T-helper 17 cell (primary cell): ENCODE data around the gene GPR61. TPM values are rescaled to one million over a fixed set of nuclear protein-coding genes. Genes with fewer than 3 reads are reported as not detected.

Source experiments
- ATAC-seq: fragments of 150-1000 bp; cut with Tn5 transposase; 2 replicates; pipeline ENCODE4 v1.10.0; 2021; ENCODE audit warnings: mild to moderate bottlenecking, moderate library complexity
- DNase-seq, 3 donors: peaks; one replicate each; pipeline versions ENCODE4 v3.0.0 to v3.0.0-alpha.2; 2020 to 2021
- H3K9me3 ChIP-seq: one replicate; pipeline ENCODE4 v1.7.0; 2013; ENCODE audit warnings: low read length, mild to moderate bottlenecking; ENCODE audit not compliant: control insufficient read depth, poor library complexity, severe bottlenecking
- H3K27ac Mint-ChIP-seq: one replicate; pipeline ENCODE4 v1.8.0; 2022; ENCODE audit warnings: mild to moderate bottlenecking, moderate library complexity, mixed read lengths
- H3K27me3 Mint-ChIP-seq: one replicate; pipeline ENCODE4 v1.8.0; 2022; ENCODE audit warnings: mixed read lengths
- H3K36me3 Mint-ChIP-seq: one replicate; pipeline ENCODE4 v1.8.0; 2022; ENCODE audit warnings: low read depth, mixed read lengths
- H3K4me1 Mint-ChIP-seq: one replicate; pipeline ENCODE4 v1.8.0; 2022; ENCODE audit warnings: mild to moderate bottlenecking, mixed read lengths
- H3K4me3 Mint-ChIP-seq: one replicate; pipeline ENCODE4 v1.8.0; 2022; ENCODE audit warnings: mild to moderate bottlenecking, moderate library complexity, mixed read lengths
- total RNA-seq, 4 donors: library from RNA in 2 of 4; stranded (reverse) in 2 of 4; gene quantifications; one replicate each; pipeline ENCODE4 v1.2.3 and lab custom pipeline; 2022 to 2026

Gene GPR61
- total RNA-seq, 2 donors from 2014 or later: 0.20 to 0.65 TPM

DNA sequence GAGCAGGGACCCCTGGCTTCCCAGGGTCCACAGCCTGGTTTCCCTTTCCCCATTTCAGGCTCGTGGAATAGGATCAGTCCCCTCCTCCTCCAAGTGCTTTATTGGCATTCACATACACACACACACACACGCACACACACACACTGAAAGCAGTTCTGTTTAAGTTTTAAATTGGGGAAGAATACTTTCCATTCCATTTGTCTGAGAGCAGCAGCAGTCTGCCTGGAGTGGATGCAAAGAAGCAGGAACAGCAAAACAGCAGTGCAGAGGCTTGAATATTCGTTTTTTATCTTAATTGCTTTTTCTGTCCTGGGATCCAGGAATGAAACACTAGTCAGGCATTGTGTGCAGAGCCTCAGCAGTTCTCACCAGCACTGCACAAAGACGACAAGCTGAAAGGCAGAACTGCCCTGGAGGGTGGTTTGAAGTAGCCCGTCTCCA, 38.7 kb upstream of the GPR61 start:
- Mint-ChIP-seq H3K4me3 (peak overlapping the region; percentile 90), H3K36me3 (peaks cover 5% of the 10 kb centered on the region), H3K27me3 (no peaks in the 10 kb centered on the region), H3K4me1 (peaks cover 73% of the 10 kb centered on the region), H3K27ac (peak overlapping the region; percentile 95)
- no peaks in the 10 kb centered on the region for H3K9me3 ChIP-seq
- DNase-seq (no peak), ATAC-seq (no peak)

DNA sequence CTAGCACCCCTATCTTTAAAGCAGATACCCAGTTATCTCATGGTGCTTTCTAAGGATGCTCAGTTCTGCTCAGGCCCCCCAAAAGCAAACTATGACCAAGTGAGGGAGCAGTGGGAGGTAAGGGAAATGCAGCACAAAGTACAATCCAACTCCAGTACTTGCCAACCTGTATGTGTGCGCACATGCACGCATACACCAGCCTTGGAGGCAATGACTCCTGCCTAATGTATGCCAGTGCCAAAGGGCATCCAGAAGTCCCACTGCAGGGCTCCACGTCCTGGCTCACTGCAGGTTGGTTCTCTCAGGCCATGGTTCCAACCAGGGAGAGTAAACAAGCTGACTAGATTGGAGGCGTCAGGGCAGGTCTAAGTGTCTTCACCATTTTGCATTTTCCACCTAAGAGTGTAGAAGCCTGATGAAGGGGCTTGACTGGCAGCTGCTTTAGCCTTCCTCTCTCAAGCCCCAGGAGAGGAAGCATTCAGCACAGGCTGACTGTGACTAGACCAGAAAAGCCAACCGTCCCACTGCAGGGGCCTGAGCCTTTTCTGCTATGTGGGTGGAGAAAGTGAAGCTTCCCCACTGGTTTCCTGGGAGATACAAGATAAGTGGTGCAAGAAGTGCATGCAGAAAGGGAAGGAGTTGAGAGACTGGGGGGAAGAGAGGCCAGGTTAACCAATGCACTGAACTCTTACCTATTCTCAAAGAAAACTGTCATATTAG, 37.9 kb upstream of the GPR61 start:
- DNase-seq: no peak
- no peaks in the 10 kb centered on the region for H3K36me3 Mint-ChIP-seq
- peak overlapping the region; percentile 90 for H3K4me3 Mint-ChIP-seq

DNA sequence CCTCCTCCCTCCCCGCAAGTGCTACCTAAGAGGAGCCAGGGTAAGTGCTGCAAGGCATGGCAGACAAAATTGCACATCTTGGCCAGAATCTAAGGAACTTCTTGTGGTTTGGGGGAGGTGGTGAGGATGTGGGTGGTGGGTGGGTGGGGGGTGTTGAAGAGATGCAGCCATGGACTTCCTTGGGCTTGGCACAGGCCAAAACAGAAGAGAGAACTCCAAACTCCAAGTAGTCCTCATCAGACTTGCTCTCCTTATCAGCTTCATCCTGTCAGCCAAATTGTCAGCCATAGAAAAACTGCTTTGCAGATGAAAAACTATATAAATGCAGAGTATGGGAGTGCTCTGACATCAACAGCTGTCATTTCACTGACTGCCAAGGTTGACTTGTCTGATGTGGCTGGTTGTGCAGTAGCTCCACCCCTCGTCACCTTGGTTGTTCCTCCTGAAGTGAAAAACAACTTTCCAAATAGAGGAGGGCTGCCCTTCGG, 37.3 kb upstream of the GPR61 start:
- Mint-ChIP-seq H3K27ac (peak overlapping the region; percentile 95), H3K36me3 (no peaks in the 10 kb centered on the region), H3K27me3 (no peaks in the 10 kb centered on the region), H3K4me1 (peaks cover 74% of the 10 kb centered on the region), H3K4me3 (peak overlapping the region; percentile 90)
- ATAC-seq: peak; percentile 94
- peak in 2 of 3 donors; percentile 36 to 45 for DNase-seq
- no peaks in the 10 kb centered on the region for H3K9me3 ChIP-seq

More for the DNA sequence above, 37.9 kb upstream of the GPR61 start:
- Mint-ChIP-seq H3K27ac (peak overlapping the region; percentile 95), H3K27me3 (no peaks in the 10 kb centered on the region), H3K4me1 (peaks cover 69% of the 10 kb centered on the region)
- ATAC-seq: peak; percentile 6
- no peaks in the 10 kb centered on the region for H3K9me3 ChIP-seq

DNA sequence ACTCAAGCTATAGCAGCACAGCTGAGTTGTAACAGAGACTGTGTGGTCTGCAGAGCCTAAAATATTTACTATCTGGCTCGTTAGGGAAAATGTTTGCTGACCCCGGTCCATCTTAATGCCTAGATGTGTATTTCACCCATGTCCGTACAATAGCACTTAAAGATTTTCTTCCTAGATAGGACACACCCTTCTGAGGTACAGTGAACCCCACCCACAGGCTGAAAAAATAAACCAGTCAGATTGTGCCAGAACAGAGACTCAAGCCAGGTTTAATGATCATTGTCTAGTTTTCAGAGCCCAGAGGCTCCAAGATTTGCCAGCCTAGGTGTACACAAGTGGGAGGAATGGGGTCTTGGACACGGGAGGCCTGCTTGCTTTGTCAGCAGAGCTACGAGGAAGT, 35.7 kb upstream of the GPR61 start:
- H3K27ac Mint-ChIP-seq: peak overlapping the region; percentile 95
- DNase-seq (no peak), ATAC-seq (no peak)
- no peaks in the 10 kb centered on the region for H3K9me3 ChIP-seq
- peak overlapping the region; percentile 90 for H3K4me3 Mint-ChIP-seq
- peaks cover 76% of the 10 kb centered on the region for H3K4me1 Mint-ChIP-seq
- H3K27me3 Mint-ChIP-seq: no peaks in the 10 kb centered on the region
- no peaks in the 10 kb centered on the region for H3K36me3 Mint-ChIP-seq

DNA sequence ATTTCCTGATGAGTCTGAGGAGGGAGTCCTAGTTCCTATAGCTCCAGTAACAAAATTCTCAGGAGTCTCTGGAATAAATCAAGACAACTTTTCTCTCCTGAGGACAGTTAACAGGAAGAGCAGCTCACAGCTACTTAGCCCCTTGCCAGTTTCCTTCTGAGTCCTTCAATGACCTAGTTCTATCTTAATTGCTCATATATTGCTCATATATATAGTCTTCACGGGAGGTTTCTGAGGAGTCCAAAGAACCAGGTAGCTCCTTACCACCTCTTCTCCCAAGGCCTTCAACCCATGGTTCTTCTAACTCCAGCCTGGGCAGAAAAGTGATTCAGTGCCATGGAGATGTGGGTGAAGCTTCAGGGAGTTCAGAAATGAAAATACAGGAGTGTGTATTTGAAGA, 34.7 kb upstream of the GPR61 start:
- DNase-seq: no peak
- peak overlapping the region; percentile 95 for H3K27ac Mint-ChIP-seq
- peaks cover 69% of the 10 kb centered on the region for H3K4me1 Mint-ChIP-seq
- no peaks in the 10 kb centered on the region for H3K9me3 ChIP-seq
- no peak for ATAC-seq
- peak overlapping the region; percentile 90 for H3K4me3 Mint-ChIP-seq
- no peaks in the 10 kb centered on the region for H3K27me3 Mint-ChIP-seq
- H3K36me3 Mint-ChIP-seq: no peaks in the 10 kb centered on the region

DNA sequence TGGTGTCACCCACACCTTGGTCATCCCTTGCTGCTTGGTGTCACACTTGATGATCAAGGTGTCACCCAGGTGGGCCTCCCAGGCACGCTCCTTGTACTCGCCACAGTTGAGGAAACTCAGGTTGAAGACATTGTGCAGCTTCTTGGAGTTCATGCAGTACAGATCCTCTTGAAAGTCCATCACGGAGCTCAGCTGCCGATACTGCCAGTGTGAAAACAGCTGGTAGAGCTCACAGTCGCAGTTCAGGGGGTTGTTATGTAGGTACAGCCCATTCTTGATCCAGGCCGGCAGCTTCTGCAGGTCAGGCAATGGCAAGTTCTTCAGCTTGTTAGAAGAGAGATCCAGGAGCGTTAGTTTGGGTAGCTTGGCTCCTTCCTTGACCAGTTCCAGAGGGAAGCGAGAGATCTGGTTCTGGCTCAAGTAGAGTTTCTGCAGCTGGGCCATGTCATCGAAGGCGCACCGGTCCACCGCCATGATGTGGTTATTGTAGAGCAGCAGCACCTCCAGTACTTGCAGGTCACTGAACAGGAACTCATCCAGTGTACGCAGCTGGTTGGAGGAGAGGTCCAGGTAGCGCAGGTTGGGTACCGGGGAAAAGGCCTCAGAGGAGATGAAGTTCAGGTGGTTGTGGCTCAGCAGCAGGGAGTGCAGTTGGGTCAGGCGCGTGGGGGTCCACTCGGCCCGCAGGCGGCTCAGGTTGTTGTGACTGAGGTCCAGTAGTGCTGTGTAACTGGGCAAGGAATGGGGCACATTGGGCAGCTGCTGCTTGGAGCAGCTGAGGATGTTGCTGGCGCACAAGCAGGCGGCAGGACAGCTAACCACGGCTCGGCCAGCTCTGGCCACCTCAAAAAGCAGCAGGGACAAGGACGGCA, 31.4 kb upstream of the GPR61 start:
- peak overlapping the region; percentile 94 for H3K27ac Mint-ChIP-seq
- no peaks in the 10 kb centered on the region for H3K27me3 Mint-ChIP-seq
- no peak for DNase-seq
- H3K36me3 Mint-ChIP-seq: no peaks in the 10 kb centered on the region
- peak overlapping the region; percentile 94 for H3K4me3 Mint-ChIP-seq
- peaks cover 47% of the 10 kb centered on the region for H3K4me1 Mint-ChIP-seq
- H3K9me3 ChIP-seq: no peaks in the 10 kb centered on the region
- ATAC-seq: no peak

DNA sequence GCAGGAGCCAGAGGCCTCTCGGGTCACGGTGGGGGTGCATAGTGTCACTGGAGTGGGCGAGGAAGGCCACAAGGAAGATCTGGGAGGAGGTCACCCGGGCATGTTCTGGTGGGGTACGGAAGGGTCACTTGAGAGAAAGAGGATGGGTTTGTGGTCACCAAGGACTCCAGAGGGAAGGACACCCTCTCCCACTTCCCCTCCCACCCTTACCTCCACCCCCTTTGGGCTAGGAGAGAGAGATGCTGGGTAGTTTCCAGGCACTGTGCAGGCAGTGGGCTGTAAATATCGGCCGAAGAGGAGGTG, 30.8 kb upstream of the GPR61 start:
- Mint-ChIP-seq H3K4me3 (peak overlapping the region; percentile 94), H3K27ac (peak overlapping the region; percentile 94), H3K36me3 (no peaks in the 10 kb centered on the region), H3K4me1 (peaks cover 47% of the 10 kb centered on the region), H3K27me3 (no peaks in the 10 kb centered on the region)
- ATAC-seq (no peak), DNase-seq (no peak)
- H3K9me3 ChIP-seq: no peaks in the 10 kb centered on the region

DNA sequence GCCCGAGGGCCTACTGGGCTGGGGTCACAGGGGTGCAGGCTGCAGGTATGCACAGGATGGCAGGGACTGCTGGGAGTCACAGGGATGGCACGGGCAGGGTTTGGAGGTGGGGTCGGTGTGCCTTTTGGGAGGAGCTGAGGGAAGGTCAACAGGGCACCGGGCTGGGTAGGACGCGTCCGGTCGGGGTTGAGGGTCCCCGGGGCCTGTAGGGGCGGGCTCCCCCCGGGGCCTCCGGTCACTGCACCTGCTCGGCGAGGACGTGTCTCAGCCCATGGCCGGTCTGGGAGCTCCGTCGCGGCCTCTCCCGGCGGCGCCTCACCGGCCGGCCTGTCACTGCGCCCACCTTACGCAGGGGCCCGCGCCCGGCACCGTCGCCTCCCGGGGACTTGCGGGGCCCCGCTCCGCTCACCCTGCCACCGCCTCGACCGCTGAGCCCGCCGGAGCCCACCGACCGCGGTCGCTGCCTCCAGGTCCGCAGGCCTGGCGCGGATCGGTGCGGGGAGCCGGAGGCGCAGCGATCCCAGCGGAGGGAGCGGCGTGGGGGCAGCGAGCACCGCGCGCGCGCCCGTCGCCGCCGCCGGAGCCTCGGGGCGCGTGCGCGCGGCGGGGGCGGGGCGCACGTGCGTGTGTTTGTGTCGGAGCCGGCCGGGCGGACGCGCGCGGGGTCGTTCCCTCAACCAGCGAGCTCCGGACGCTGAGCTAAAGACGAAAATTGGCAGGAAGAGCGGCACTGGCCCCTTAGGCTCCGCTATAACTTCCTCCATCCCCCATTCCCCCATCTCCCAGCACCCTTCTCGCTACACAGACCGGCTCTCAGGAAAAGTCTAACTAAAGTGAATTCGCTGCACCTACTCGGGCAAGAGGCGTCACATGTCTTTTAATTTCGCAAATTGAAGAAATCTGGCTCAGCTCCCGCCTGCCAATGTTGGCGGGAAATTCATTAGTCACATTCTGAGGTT, 30.2 kb upstream of the GPR61 start, which contains the start of gene AMIGO1:
AMIGO1 (minus strand) TSS at position 552 of the 959 bp plus-strand sequence. CDS start 815 bp downstream, outside the sequence.
- H3K36me3 Mint-ChIP-seq: no peaks in the 10 kb centered on the region
- no peaks in the 10 kb centered on the region for H3K27me3 Mint-ChIP-seq
- ATAC-seq (peak; percentile 81), DNase-seq (peak; percentile 42 to 60 (median 52))
- H3K4me3 Mint-ChIP-seq: peak within 1 kb of the TSS; percentile 94
- H3K27ac Mint-ChIP-seq: peak within 1 kb of the TSS; percentile 94
- peaks cover 43% of the 10 kb centered on the region for H3K4me1 Mint-ChIP-seq
- no peaks in the 10 kb centered on the region for H3K9me3 ChIP-seq

DNA sequence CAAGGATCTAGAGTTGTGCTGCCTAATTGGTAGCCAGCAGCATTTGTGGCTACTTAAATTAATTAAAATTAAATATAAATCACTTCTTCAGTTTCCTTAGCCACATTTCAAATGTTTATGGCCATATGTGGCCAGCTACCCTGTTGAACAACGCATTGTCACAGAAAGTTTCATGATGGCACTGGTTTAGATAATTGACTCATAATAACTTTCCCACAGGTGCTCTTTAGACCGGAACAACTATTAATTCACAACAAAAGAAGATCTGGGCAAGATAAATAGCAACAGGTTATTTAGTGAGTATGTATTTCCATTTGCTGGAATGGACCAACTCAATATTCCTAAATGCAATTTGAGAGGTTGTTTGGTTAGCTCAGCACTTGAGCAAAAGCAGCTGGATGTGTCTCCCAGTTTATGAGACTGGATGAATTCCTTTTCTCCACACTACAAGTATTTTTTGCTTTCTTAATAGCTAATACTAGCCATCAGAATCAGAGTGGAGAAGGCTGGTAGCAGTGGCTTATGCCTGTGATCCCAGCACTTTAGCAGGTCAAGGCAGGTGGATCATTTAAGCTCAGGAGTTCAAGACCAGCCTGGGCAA, 26.5 kb upstream of the GPR61 start:
- peaks cover 5% of the 10 kb centered on the region for H3K27me3 Mint-ChIP-seq
- H3K4me3 Mint-ChIP-seq: no peak overlapping the region
- H3K27ac Mint-ChIP-seq: no peak overlapping the region
- no peaks in the 10 kb centered on the region for H3K36me3 Mint-ChIP-seq
- DNase-seq: no peak
- H3K4me1 Mint-ChIP-seq: peaks cover 20% of the 10 kb centered on the region
- no peaks in the 10 kb centered on the region for H3K9me3 ChIP-seq
- ATAC-seq: no peak

DNA sequence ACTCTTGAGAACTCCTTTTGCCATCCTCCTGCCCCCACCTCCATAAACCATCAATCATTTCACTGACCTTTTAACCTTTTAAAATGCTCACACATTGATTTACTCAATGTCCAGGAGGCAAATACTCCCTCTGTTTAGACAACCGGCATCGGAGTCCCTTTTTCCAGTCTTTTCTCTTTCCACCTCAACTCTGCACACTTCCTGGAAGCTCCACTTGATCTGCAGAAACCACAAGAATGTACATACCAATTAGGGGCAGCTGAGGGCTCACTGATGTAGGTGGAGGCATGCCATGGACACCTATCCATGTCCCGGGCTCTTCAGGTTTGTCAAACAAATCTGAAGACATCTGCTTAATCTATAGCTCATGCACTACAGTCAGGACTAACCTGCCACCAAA, 24.8 kb upstream of the GPR61 start:
- Mint-ChIP-seq H3K27me3 (peaks cover 5% of the 10 kb centered on the region), H3K27ac (no peak overlapping the region), H3K36me3 (no peaks in the 10 kb centered on the region), H3K4me1 (peaks cover 11% of the 10 kb centered on the region), H3K4me3 (no peak overlapping the region)
- DNase-seq: no peak
- no peak for ATAC-seq
- no peaks in the 10 kb centered on the region for H3K9me3 ChIP-seq

DNA sequence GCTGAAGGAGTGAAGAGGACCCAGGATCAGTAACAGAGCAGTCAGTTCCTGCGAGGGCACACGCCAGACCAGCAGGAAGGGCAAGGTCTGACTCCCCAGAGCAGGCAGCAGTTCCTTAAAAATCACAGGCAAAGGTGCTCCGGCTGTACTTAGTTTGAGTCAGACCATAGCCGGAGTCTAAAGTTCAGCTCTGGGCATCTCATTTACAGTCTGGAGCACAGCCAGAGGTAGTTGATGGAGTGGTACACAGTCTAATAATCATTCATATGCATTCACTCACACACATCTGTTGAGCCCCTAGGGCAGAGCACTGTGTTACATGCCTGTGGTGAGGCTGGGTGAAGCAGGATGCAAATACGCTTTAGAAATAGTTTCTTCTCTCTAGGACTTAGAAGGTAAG, 22.8 kb upstream of the GPR61 start:
- peaks cover 5% of the 10 kb centered on the region for H3K27me3 Mint-ChIP-seq
- no peak overlapping the region for H3K4me3 Mint-ChIP-seq
- H3K4me1 Mint-ChIP-seq: peaks cover 6% of the 10 kb centered on the region
- ATAC-seq: no peak
- no peak overlapping the region for H3K27ac Mint-ChIP-seq
- no peaks in the 10 kb centered on the region for H3K36me3 Mint-ChIP-seq
- no peaks in the 10 kb centered on the region for H3K9me3 ChIP-seq
- no peak for DNase-seq

DNA sequence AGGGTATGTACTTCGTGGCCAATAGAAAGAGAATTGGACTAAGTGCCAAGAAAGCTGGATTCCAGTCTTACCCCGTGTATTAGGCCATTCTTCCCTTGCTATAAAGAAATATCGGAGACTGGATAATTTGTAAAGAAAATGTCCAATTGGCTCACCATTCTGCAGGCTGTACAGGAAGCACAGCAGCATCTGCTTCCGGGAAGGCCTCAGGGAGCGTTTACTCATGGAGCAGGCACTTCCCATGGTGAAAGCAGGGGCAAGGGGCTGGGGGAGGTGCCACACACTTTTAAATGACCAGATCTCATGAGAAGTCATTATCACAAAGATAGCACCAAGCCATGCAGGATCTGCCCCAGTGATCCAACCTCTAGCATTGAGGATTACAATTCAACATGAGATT, 22.3 kb upstream of the GPR61 start:
- no peak for ATAC-seq
- no peaks in the 10 kb centered on the region for H3K9me3 ChIP-seq
- Mint-ChIP-seq H3K4me3 (no peak overlapping the region), H3K27ac (no peak overlapping the region), H3K4me1 (peaks cover 9% of the 10 kb centered on the region), H3K27me3 (peaks cover 10% of the 10 kb centered on the region), H3K36me3 (no peaks in the 10 kb centered on the region)
- no peak for DNase-seq
